ENCODE results near the gene MOCS1.

MOCS1 gene

GRCh38 chr6:39934131-39934757 lies at the start of gene MOCS1:
Gene MOCS1 (minus strand): TSS chr6:39934462. CDS start chr6:39934417, 45 bp downstream.
- TF ChIP-seq CTCF (conservative IDR thresholded peaks at IDR 0.05; ENCODE audit: low read depth, low read length), result no peak
- no peak for DNase-seq (ENCODE audit: low read depth)
- peak within 1 kb of the TSS; percentile 78 for H3K4me3 ChIP-seq (ENCODE audit: low read length)

DNA sequence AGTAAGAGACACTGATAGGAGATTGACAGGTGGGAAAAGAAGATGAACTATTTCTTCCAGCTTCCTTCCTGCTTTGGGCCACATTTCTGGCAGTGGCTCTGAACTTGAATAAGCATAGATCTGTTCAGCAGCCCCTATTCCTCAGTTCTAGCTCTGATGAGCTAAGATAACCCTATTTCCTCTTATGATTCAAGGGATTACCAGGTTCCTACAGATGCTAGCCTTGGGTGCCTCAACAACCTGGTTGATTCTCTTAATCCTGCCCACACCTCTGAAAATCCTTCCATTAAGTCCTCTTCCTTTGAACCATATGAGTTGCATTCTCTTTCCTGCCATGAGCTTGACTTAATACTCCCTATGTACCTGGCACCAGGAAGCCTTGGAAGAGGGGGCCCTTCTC lies 49.8 kb upstream of the MOCS1 start:
- H3K4me3 ChIP-seq (ENCODE audit: low read length), result no peak overlapping the region
- TF ChIP-seq CTCF (conservative IDR thresholded peaks at IDR 0.05; ENCODE audit: low read depth, low read length), result no peak
- no peak for DNase-seq (ENCODE audit: low read depth)

DNA sequence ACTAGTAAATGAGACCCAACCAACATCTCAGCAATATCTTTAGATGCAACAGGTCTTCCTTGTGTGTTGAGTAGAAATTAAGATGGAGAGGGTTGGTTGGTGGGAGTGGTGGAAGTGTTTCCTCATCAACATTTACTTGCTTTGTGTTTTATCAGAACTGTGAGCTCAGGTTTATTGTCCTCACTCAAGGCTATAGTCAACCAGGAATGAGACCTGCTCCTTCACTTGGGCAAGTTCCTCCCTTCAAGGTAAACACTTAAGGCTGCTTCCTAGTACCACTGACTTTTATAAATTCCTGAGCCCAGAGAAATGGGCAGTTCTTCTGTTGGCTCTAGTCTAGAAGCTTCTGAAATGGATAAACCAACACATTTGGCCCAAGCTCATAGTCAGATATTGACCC lies 48.9 kb upstream of the MOCS1 start:
- DNase-seq (ENCODE audit: low read depth), result no peak
- H3K4me3 ChIP-seq (ENCODE audit: low read length), result no peak overlapping the region
- no peak for TF ChIP-seq CTCF (conservative IDR thresholded peaks at IDR 0.05; ENCODE audit: low read depth, low read length)

GRCh38 chr6:39982720-39983119 lies 48.5 kb upstream of the MOCS1 start:
- DNase-seq (ENCODE audit: low read depth), result no peak
- TF ChIP-seq CTCF (conservative IDR thresholded peaks at IDR 0.05; ENCODE audit: low read depth, low read length), result no peak
- no peak overlapping the region for H3K4me3 ChIP-seq (ENCODE audit: low read length)

GRCh38 chr6:39980839-39981580 lies 46.7 kb upstream of the MOCS1 start:
- DNase-seq (ENCODE audit: low read depth), result peak; percentile 18
- peak; percentile 62 for TF ChIP-seq CTCF (conservative IDR thresholded peaks at IDR 0.05; ENCODE audit: low read depth, low read length)
- no peak overlapping the region for H3K4me3 ChIP-seq (ENCODE audit: low read length)

GRCh38 chr6:39979461-39980328 lies 45.4 kb upstream of the MOCS1 start:
- no peak for TF ChIP-seq CTCF (conservative IDR thresholded peaks at IDR 0.05; ENCODE audit: low read depth, low read length)
- no peak overlapping the region for H3K4me3 ChIP-seq (ENCODE audit: low read length)
- no peak for DNase-seq (ENCODE audit: low read depth)

Measured in retinal pigment epithelial cell (primary cell).